H1 (cell line): ENCODE results near the gene SYF2. TPM values are rescaled to one million over a fixed set of nuclear protein-coding genes. Genes with fewer than 3 reads are reported as not detected.

Experiments used
- CTCF ChIA-PET: fragments of 300-600 bp; sonication (Branson Sonifier 250); formaldehyde crosslinking; loops from one replicate; lab custom pipeline; 2021; ENCODE audit not compliant: partially characterized antibody; lab: Charles Lee
- POLR2A ChIA-PET: fragments of 300-600 bp; sonication (Branson Sonifier 250); formaldehyde crosslinking; loops from one replicate; lab custom pipeline; 2021; ENCODE audit warnings: inconsistent platforms; ENCODE audit not compliant: partially characterized antibody; lab: Charles Lee
- DNase-seq, 2 experiments: peaks; one replicate each; pipeline versions ENCODE4 v3.0.0 to v3.0.0-alpha.2; 2010 to 2022; ENCODE audit warnings: low spot score in 2 of 2, low read depth in 1 of 2, mixed read lengths in 1 of 2
- FAIRE-seq: peaks from 2 replicates; lab custom pipeline; 2011; peaks lifted over from hg19 to GRCh38; lab: Jason Lieb, UNC
- H2AFZ ChIP-seq: 2 replicates; pipeline ENCODE4 v1.8.1; 2012; ENCODE audit warnings: low read length, inconsistent platforms
- H2AK5ac ChIP-seq: 2 replicates; pipeline ENCODE4 v1.6.1; 2013; ENCODE audit warnings: low read depth, low read length
- H2BK120ac ChIP-seq: replicated peaks from 2 replicates; pipeline ENCODE3; 2013; ENCODE audit warnings: low read depth, low read length, inconsistent platforms
- H2BK12ac ChIP-seq: 2 replicates; pipeline ENCODE4 v1.6.1; 2013; ENCODE audit warnings: low read depth, low read length
- H2BK15ac ChIP-seq: 2 replicates; pipeline ENCODE4 v1.6.1; 2013; ENCODE audit warnings: low read length
- H2BK20ac ChIP-seq: 2 replicates; pipeline ENCODE4 v1.6.1; 2013; ENCODE audit warnings: low read length
- H2BK5ac ChIP-seq: 2 replicates; pipeline ENCODE4 v1.6.1; 2013; ENCODE audit warnings: low read depth, low read length
- H3K14ac ChIP-seq: 2 replicates; pipeline ENCODE4 v1.6.1; 2013; ENCODE audit warnings: inconsistent platforms; ENCODE audit not compliant: insufficient read length
- H3K18ac ChIP-seq: 2 replicates; pipeline ENCODE4 v1.6.1; 2013; ENCODE audit warnings: low read length; ENCODE audit errors: extremely low read depth
- H3K23ac ChIP-seq: 2 replicates; pipeline ENCODE4 v1.6.1; 2013; ENCODE audit warnings: inconsistent platforms; ENCODE audit not compliant: insufficient read length
- H3K23me2 ChIP-seq: 2 replicates; pipeline ENCODE4 v1.6.1; 2013; ENCODE audit warnings: low read depth, low read length
- H3K27ac ChIP-seq: 2 replicates; pipeline ENCODE4 v1.6.1; 2011; ENCODE audit warnings: low read depth, low read length, inconsistent platforms
- H3K27me3 ChIP-seq, 4 experiments: replicated peaks in 1 of 4; 1 replicate in 1 of 4; 2 replicates in 3 of 4; pipeline versions ENCODE4 v1.6.1 to v1.8.1; 2011 to 2013; ENCODE audit warnings: low read length in 3 of 4, mild to moderate bottlenecking in 3 of 4, inconsistent platforms in 2 of 4, mixed read lengths in 2 of 4, moderate library complexity in 1 of 4; ENCODE audit not compliant: control insufficient read depth in 3 of 4, insufficient read depth in 3 of 4; ENCODE audit errors: extremely low read depth in 1 of 4
- H3K36me3 ChIP-seq, 4 experiments: 2 replicates each; pipeline versions ENCODE4 v1.6.1 to v1.8.1; 2011 to 2013; ENCODE audit warnings: mild to moderate bottlenecking in 4 of 4, low read length in 3 of 4, moderate library complexity in 2 of 4, control low read depth in 1 of 4, inconsistent platforms in 1 of 4; ENCODE audit not compliant: insufficient read depth in 4 of 4, control insufficient read depth in 2 of 4
- H3K4ac ChIP-seq: replicated peaks from 2 replicates; pipeline ENCODE3; 2013; ENCODE audit warnings: low read length, low read depth, mixed read lengths, inconsistent platforms; ENCODE audit not compliant: insufficient read length
- H3K4me1 ChIP-seq, 4 experiments: replicated peaks in 1 of 4; 1 replicate in 1 of 4; 2 replicates in 3 of 4; pipeline versions ENCODE4 v1.6.1 to v1.8.1; 2011 to 2013; ENCODE audit warnings: low read length in 3 of 4, inconsistent platforms in 2 of 4, mixed read lengths in 1 of 4; ENCODE audit not compliant: insufficient read depth in 4 of 4, control insufficient read depth in 3 of 4
- H3K4me2 ChIP-seq, 2 experiments: 2 replicates each; pipeline versions ENCODE4 v1.6.1 to v1.8.1; 2011 to 2013; ENCODE audit warnings: low read depth in 2 of 2, low read length in 2 of 2, control low read depth in 1 of 2, inconsistent platforms in 1 of 2, mild to moderate bottlenecking in 1 of 2; ENCODE audit not compliant: insufficient read depth in 1 of 2
- H3K4me3 ChIP-seq, 4 experiments: fragments of 200-600, 300-600 bp in 1 of 4; sonication (generic), shearing (Covaris generic), sonication (Bioruptor Twin) in 1 of 4; 2 replicates each; pipeline versions ENCODE4 v1.5.1 to v1.8.1; 2011 to 2016; ENCODE audit warnings: low read length in 4 of 4, low read depth in 3 of 4, control low read depth in 2 of 4, inconsistent platforms in 2 of 4, mild to moderate bottlenecking in 2 of 4, mixed read lengths in 1 of 4, moderate library complexity in 1 of 4; ENCODE audit not compliant: insufficient read depth in 2 of 4; ENCODE audit errors: extremely low read depth in 1 of 4
- H3K56ac ChIP-seq: replicated peaks from 2 replicates; pipeline ENCODE3; 2013; ENCODE audit warnings: low read depth, mild to moderate bottlenecking, mixed read lengths, low read length, inconsistent platforms; ENCODE audit not compliant: insufficient read length
- H3K79me1 ChIP-seq: 2 replicates; pipeline ENCODE4 v1.6.1; 2013; ENCODE audit warnings: low read depth, low read length, control low read depth
- H3K79me2 ChIP-seq, 2 experiments: 2 replicates each; pipeline versions ENCODE4 v1.6.1 to v1.8.1; 2012 to 2013; ENCODE audit warnings: low read length in 2 of 2, mild to moderate bottlenecking in 2 of 2, inconsistent platforms in 1 of 2; ENCODE audit not compliant: insufficient read depth in 2 of 2, control insufficient read depth in 1 of 2
- H3K9ac ChIP-seq, 4 experiments: replicated peaks in 1 of 4; 1 replicate in 1 of 4; 2 replicates in 3 of 4; pipeline versions ENCODE4 v1.6.1 to v1.8.1; 2011 to 2013; ENCODE audit warnings: low read depth in 3 of 4, low read length in 3 of 4, control low read depth in 2 of 4, mild to moderate bottlenecking in 2 of 4, moderate library complexity in 2 of 4, inconsistent platforms in 1 of 4; ENCODE audit errors: extremely low read depth in 1 of 4
- H3K9me3 ChIP-seq, 2 experiments: 2 replicates each; pipeline versions ENCODE4 v1.6.1 to v1.8.1; 2012 to 2013; ENCODE audit warnings: mild to moderate bottlenecking in 2 of 2, moderate library complexity in 2 of 2, control low read depth in 1 of 2, inconsistent platforms in 1 of 2, low read depth in 1 of 2, low read length in 1 of 2, mixed read lengths in 1 of 2; ENCODE audit not compliant: insufficient read depth in 2 of 2
- H4K20me1 ChIP-seq, 2 experiments: replicated peaks in 1 of 2; 2 replicates each; pipeline versions ENCODE3 to v1.8.1; 2011 to 2013; ENCODE audit warnings: inconsistent platforms in 2 of 2, low read length in 2 of 2, mild to moderate bottlenecking in 1 of 2; ENCODE audit not compliant: insufficient read depth in 2 of 2, control insufficient read depth in 1 of 2
- H4K5ac ChIP-seq: 2 replicates; pipeline ENCODE4 v1.6.1; 2013; ENCODE audit warnings: low read length, low read depth, mixed read lengths, inconsistent platforms; ENCODE audit not compliant: insufficient read length
- H4K8ac ChIP-seq: 2 replicates; pipeline ENCODE4 v1.8.0; 2013; ENCODE audit warnings: mild to moderate bottlenecking, moderate library complexity, low read length, inconsistent platforms; ENCODE audit not compliant: insufficient read depth; ENCODE audit errors: extremely low read depth
- H4K91ac ChIP-seq: replicated peaks from 2 replicates; pipeline ENCODE3; 2013; ENCODE audit warnings: low read length, mixed read lengths, inconsistent platforms; ENCODE audit not compliant: insufficient read length
- BCL11A ChIP-seq, 2 experiments: IDR thresholded peaks; one replicate each; pipeline ENCODE4 v1.6.1; 2011; ENCODE audit warnings: low read depth in 2 of 2, low read length in 2 of 2, mild to moderate bottlenecking in 2 of 2
- CBX5 ChIP-seq: fragments of 300-800, 300-1000 bp; sonication (generic); IDR thresholded peaks from 2 replicates; pipeline ENCODE4 v1.7.1; 2016; ENCODE audit warnings: antibody characterized with exemption, low read length, low read depth
- CBX8 ChIP-seq: fragments of 300-800, 300-1000 bp; sonication (generic); IDR thresholded peaks from 2 replicates; pipeline ENCODE4 v1.7.1; 2016; ENCODE audit warnings: low read depth, low read length, borderline replicate concordance
- CEBPB ChIP-seq: IDR thresholded peaks from 2 replicates; pipeline ENCODE4 v1.6.1; 2012; ENCODE audit warnings: low read depth, low read length
- CREB1 ChIP-seq: IDR thresholded peaks from 2 replicates; pipeline ENCODE4 v1.6.1; 2012; ENCODE audit warnings: inconsistent platforms
- EP300 ChIP-seq, 2 experiments: IDR thresholded peaks; 1 replicate in 1 of 2; 2 replicates in 1 of 2; pipeline ENCODE4 v1.6.1; 2011 to 2012; ENCODE audit warnings: low read depth in 2 of 2, low read length in 2 of 2, mild to moderate bottlenecking in 2 of 2, borderline replicate concordance in 1 of 2, inconsistent platforms in 1 of 2, moderate library complexity in 1 of 2
- HDAC2 ChIP-seq, 2 experiments: fragments of 300-600 bp in 1 of 2; sonication (generic) in 1 of 2; IDR thresholded peaks; 2 replicates each; pipeline ENCODE4 v1.6.1; 2011 to 2012; ENCODE audit warnings: low read depth in 2 of 2, low read length in 2 of 2, mild to moderate bottlenecking in 2 of 2, moderate library complexity in 2 of 2, borderline replicate concordance in 1 of 2, inconsistent platforms in 1 of 2
- JUN ChIP-seq: IDR thresholded peaks from 2 replicates; pipeline ENCODE4 v1.6.1; 2011; ENCODE audit warnings: low read depth, mild to moderate bottlenecking, improper control_type of control experiment, low read length
- RAD21 ChIP-seq, 2 experiments: IDR thresholded peaks in 1 of 2; conservative IDR thresholded peaks in 1 of 2; 2 replicates each; pipeline ENCODE4 v1.6.1; 2011; ENCODE audit warnings: low read depth in 2 of 2, low read length in 2 of 2, improper control_type of control experiment in 1 of 2, inconsistent platforms in 1 of 2, mild to moderate bottlenecking in 1 of 2, moderate library complexity in 1 of 2
- SP1 ChIP-seq: IDR thresholded peaks from 2 replicates; pipeline ENCODE4 v1.6.1; 2011; ENCODE audit warnings: low read depth, low read length
- SUZ12 ChIP-seq: fragments of 200-600 bp; sonication (generic); IDR thresholded peaks from 2 replicates; pipeline ENCODE4 v1.6.1; 2012; ENCODE audit warnings: mild to moderate bottlenecking, inconsistent platforms, low read length, moderate library complexity, mixed read lengths
- WGBS, 2 experiments: shearing (Covaris generic) in 1 of 2; methylation state at CpG; one replicate each; pipeline versions ENCODE4 v1.1.6 to v1.1.7; 2013 to 2015; ENCODE audit warnings: low lambda C conversion rate in 2 of 2, mixed read lengths in 2 of 2, inconsistent platforms in 1 of 2, low coverage in 1 of 2, missing lambda C conversion rate in 1 of 2; ENCODE audit not compliant: insufficient replicate concordance in 2 of 2, insufficient coverage in 1 of 2, insufficient read length in 1 of 2; ENCODE audit errors: extremely low coverage in 1 of 2, missing lambda C conversion rate in 1 of 2; 5-methylcytosine and 5-hydroxymethylcytosine counted together
- polyA plus RNA-seq, 7 experiments: library from polyadenylated mRNA; depleted of rRNA in 3 of 7; stranded (reverse) in 5 of 7; unstranded in 2 of 7; fragments of >200 nt in 5 of 7; fragments of 200-250 nt in 2 of 7; gene quantifications; 1 replicate in 5 of 7; 2 replicates in 1 of 7; 4 replicates in 1 of 7; pipeline versions ENCODE4 v1.2.1 to v1.2.3, GENCODE V29; 2011 to 2013; ENCODE audit warnings: missing spikeins in 2 of 7, mixed read lengths in 2 of 7
- total RNA-seq: library from RNA; stranded (reverse); fragmentation: NEBNext Ultra II Directional; extraction: Animal tissue kit (Norgen Biotek cat#: 25700); gene quantifications from 2 replicates; pipeline ENCODE4 v1.2.1, GENCODE V29; 2021

SYF2 gene
- total and polyA plus RNA-seq, 2 of the 8 experiments (the other 6 are each of a cell fraction or from before 2014, with no cell fraction given), result 7.5 to 33.0 TPM

DNA sequence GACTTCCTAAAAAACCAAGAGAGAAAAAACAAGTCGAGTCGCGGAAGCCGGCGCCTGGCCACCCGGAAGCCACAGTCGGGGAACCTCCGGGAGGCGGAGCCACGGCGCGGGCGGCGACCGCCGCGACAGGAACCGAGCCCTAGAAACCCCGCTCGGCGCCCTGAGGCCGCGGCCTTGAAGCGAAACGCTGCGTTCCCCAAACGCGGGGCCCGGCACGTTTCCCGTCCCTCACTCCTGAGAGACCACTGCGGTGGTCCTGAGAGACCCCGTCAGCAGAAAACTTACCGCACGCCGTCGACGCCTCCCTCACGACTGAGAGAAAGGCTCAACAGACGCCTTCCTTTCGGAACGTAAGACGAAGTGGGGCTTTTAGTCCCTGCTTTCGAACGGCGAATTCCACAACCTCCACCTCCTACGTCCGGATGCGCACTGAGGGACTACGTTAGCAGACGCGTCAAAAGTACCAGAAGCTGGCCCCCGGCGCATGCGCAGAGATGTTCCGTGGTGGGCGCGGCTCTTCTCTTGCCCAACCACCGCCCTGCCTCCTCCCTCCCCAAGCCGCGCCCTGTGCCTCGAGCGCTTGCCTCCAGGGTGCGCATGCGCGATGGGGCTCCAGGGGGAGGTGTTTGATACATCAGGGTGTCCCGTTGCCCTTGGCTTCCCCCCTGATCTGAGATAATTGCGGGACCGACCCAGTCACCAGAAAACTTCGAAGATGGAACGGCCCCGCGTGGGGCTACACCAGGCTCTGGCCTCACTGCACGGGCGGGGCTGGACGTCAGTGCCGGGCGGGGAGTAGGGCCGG, 14.9 kb upstream of the SYF2 start, which contains the start of gene RSRP1:
Gene RSRP1 (minus strand): TSS at position 431 of the 805 bp plus-strand sequence. CDS start 491 bp downstream, outside the sequence.
- WGBS, 2 experiments, result 1% methylated on average over 71 of the region's 79 CpGs; no CpG with 5 or more reads in 1 of the 2 experiments
- Histone ChIP-seq H2AFZ (peak within 1 kb of the TSS; percentile 70; the same call in 1 of the 2 replicates), H4K20me1 (peaks cover 6 to 8% of the 10 kb centered on the region in 2 experiments), H3K23ac (no peak within 1 kb of the TSS), H3K4ac (peak within 1 kb of the TSS; percentile 76), H2BK5ac (peak within 1 kb of the TSS; percentile 83), H3K18ac (peak within 1 kb of the TSS; percentile 80), H2BK15ac (peak within 1 kb of the TSS; percentile 19; the same call in 1 of the 2 replicates), H3K4me3 (peak within 1 kb of the TSS; percentile 67 to 99 (median 96)), H3K14ac (no peak within 1 kb of the TSS), H4K5ac (peak within 1 kb of the TSS; percentile 93), H4K91ac (peak within 1 kb of the TSS; percentile 83), H3K79me2 (peaks cover 3 to 24% of the 10 kb centered on the region in 2 experiments; a peak in 3 of 4 replicates), H3K9ac (peak within 1 kb of the TSS; percentile 78 to 89 (median 87)), H2BK20ac (no peak within 1 kb of the TSS), H4K8ac (peak within 1 kb of the TSS; percentile 85), H3K4me2 (peak within 1 kb of the TSS; percentile 87 to 92), H3K9me3 (no peaks in the 10 kb centered on the region), H3K4me1 (no peaks in the 10 kb centered on the region; a peak in 1 of 7 replicates), H2BK120ac (no peak within 1 kb of the TSS), H3K36me3 (peaks cover 15 to 30% (median 20%) of the 10 kb centered on the region in 4 experiments), H3K23me2 (peaks cover 9% of the 10 kb centered on the region), H3K27me3 (no peaks in the 10 kb centered on the region), H2AK5ac (no peak within 1 kb of the TSS), H3K27ac (peak within 1 kb of the TSS; percentile 84; the same call in 1 of the 2 replicates), H3K79me1 (peaks cover 6% of the 10 kb centered on the region), H2BK12ac (peak within 1 kb of the TSS; percentile 40; the same call in 1 of the 2 replicates), H3K56ac (peak within 1 kb of the TSS; percentile 92)
- DNase-seq (peak; percentile 96 to 99), FAIRE-seq (peak; percentile 39)
- POLR2A ChIA-PET, result interaction anchor here (0.5 to 5.0 kb wide), 13 partner anchors 9 to 595 kb away, joined by 3 to 66 read pairs (median 3); partner anchors contain the start of gene SYF2
- CTCF ChIA-PET, result interaction anchor here (0.6 kb wide), 2 partner anchors 255 to 795 kb away, joined by 3 to 4 read pairs; no protein-coding TSS in a partner anchor
- peak; percentile 22 to 48; a peak in 2 of 4 replicates for TF ChIP-seq HDAC2 (IDR thresholded peaks at IDR 0.05; ENCODE audit: borderline replicate concordance in 1 of 2, low read depth in 2 of 2, low read length in 2 of 2)
- no peak for TF ChIP-seq CBX5
- no peak for TF ChIP-seq SP1
- TF ChIP-seq BCL11A (IDR thresholded peaks at IDR 0.05; ENCODE audit: low read depth in 2 of 2, low read length in 2 of 2), result no peak
- TF ChIP-seq SUZ12, result no peak
- TF ChIP-seq CEBPB, result peak; percentile 96
- TF ChIP-seq CBX8, result no peak
- no peak for TF ChIP-seq EP300 (IDR thresholded peaks at IDR 0.05; ENCODE audit: borderline replicate concordance in 1 of 2, low read depth in 2 of 2, low read length in 2 of 2)
- TF ChIP-seq RAD21 (IDR thresholded peaks at IDR 0.05 in 1 of 2, conservative IDR thresholded peaks at IDR 0.05 in 1 of 2; ENCODE audit: low read depth in 2 of 2, low read length in 2 of 2), result no peak
- TF ChIP-seq JUN, result no peak
- peak; percentile 72 for TF ChIP-seq CREB1
